GM21825 (cell line): ENCODE data around the gene SLC2A4RG.
"Not testable (repeated sequence)": the region's sequence is repeated elsewhere in the genome, so short reads cannot be mapped to it uniquely, and the experiment has no call there.

Experiments used
- ATAC-seq: cut with Tn5 transposase; IDR thresholded peaks from one replicate; pipeline ENCODE4 v1.9.1; 2021; ENCODE audit warnings: mild to moderate bottlenecking, moderate library complexity; ENCODE audit not compliant: unreplicated experiment

Gene SLC2A4RG

DNA sequence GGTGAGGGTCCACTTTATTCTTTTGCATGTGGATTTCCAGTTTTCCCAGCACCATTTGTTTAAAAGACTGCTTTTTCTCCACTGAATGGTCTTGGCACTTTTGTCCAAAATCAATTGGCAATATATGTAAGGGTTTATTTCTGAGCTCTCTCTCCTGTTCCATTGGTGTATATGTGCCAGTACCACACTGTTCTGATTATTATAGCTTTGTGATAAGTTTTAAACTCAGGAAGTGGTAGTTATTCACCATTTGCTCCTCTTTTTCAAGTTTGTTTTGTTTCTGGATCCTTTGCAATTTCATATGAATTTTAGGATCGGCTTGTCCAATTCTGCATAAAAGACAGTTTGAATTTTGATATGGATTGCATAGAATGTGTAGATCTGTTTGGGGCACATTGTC lies 27.4 kb upstream of the SLC2A4RG start:
- no peak for ATAC-seq

DNA sequence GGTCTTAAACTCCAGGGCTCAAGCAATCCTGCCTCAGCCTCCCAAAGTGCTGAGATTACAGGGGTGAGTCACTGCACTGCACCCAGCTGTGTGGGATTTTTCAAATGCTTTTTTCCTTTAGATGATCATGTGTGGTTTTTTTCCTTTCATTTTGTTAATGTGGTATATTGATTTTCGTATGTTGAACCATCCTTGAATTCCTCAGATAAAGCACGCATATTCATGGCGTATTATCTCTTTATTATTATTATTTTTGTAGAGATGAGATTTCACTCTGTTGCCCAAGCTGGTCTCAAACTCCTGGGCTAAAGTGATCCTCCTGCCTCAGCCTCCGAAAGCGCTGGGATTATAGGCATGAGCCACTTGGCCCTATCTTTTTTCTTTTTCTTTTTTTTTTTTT lies 24.7 kb upstream of the SLC2A4RG start:
- ATAC-seq: no peak

DNA sequence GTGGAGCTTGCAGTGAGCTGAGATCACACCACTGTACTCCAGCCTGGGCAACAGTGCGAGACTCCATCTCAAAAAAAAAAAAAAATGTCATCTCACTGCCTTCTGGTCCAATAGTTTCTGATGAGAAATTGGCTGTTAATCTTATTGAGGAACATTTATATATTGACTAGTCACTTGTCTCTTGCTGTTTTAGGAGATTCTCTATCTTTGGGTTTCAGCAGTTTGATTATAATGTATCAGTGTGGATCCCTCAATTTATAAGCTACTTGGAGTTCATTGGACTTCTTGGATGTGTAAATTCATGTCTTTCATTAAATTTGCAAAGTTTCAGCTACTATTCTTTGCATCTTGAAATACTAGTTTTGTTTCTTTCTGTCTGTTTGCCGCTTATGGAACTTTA lies 20.6 kb upstream of the SLC2A4RG start:
- no peak for ATAC-seq

DNA sequence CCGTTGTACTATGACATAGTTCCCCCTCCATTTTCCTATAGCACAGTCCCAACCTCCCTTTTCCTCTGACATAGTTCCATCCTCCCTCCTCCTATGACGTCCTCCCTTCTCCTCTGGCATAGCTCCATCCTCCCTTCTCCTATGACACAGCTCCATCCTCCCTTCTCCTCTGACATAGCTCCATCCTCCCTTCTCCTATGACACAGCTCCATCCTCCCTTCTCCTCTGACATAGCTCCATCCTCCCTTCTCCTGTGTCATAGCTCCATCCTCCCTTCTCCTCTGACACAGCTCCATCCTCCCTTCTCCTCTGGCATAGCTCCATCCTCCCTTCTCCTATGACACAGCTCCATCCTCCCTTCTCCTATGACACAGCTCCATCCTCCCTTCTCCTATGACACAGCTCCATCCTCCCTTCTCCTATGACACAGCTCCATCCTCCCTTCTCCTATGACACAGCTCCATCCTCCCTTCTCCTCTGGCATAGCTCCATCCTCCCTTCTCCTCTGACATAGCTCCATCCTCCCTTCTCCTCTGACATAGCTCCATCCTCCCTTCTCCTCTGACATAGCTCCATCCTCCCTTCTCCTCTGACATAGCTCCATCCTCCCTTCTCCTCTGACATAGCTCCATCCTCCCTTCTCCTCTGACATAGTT lies 16.5 kb upstream of the SLC2A4RG start:
- not testable (repeated sequence) for ATAC-seq

DNA sequence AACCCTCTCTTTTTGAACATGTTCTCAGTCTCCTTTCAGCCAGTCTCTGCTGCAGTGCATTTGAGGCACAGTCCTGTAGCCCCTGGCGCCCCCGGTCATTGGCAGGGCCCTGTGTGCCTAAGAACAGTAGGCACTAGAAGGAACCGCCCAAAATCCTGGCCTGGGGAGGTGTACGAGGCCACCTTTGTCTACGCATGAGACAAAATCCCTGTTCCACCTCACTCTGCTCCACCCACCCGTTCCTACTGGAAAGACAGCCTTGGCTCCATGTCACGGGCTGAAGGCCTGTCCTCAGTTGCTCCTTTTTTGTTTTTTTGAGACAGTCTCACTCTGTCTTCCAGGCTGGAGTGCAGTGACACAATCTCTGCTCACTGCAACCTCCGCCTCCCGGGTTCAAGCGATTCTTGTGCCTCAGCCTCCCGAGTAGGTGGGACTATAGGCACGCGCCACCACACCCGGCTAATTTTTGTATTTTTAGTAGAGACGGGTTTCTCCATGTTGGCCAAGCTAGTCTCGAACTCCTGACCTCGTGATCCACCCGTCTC lies 9.3 kb upstream of the SLC2A4RG start:
- ATAC-seq: not testable (repeated sequence)

DNA sequence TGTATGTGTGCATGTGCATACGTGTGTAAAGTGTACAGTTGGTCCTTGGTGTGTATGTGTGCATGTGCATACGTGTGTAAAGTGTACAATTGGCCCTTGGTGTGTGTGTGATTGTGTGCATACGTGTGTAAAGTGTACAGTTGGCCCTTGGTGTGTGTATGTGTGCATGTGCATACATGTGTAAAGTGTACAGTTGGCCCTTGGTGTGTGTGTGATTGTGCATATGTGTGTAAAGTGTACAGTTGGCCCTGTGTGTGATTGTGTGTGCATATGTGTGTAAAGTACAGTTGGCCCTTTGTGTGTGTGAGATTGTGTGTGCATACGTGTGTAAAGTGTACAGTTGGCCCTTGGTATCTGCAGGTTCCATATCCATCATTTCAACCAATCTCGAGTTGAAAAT lies 8.2 kb upstream of the SLC2A4RG start:
- ATAC-seq: no peak

DNA sequence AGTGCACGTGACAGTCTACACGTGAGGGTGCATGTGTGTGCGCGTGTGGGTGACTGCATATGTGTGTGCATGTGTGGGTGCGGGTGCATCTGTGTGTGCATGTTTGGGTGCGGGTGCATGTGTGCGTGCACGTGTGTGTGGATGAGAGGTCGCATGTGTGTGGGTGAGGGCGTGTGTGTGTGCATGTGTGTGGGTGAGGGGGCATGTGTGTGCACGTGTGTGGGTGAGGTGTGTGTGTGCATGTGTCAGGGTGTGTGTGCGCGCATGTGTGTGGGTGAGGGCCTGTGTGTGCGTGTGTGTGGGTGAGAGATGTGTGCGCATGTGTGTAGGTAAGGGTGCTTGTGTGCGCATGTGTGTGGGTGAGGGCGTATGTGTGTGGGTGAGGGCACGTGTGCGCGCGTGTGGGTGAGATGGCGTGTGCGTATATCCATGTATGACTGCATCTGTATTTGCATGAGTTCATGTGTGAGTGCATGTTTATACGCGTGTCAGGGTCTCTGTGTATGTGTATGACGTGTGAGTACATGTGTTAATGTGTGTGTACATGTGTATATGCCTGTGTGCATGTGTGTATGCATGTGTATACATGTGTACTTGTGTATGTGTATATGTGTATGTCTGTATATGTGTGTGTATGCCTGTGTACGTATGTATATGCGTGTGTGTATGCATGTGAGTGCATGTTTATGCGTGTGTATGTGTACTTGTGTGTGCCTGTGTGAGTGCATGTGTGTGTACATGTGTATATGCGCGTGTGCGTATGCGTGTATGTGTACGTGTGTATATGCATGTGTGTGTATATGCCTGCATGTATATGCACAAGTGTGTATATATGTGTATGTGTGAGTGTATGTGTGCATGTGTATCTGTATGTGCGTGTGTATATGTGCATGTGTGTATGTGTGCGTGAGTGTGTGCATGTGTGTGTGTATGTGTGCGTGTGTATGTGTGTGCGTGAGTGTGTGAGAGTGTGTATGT lies 7.2 kb upstream of the SLC2A4RG start:
- no peak for ATAC-seq

DNA sequence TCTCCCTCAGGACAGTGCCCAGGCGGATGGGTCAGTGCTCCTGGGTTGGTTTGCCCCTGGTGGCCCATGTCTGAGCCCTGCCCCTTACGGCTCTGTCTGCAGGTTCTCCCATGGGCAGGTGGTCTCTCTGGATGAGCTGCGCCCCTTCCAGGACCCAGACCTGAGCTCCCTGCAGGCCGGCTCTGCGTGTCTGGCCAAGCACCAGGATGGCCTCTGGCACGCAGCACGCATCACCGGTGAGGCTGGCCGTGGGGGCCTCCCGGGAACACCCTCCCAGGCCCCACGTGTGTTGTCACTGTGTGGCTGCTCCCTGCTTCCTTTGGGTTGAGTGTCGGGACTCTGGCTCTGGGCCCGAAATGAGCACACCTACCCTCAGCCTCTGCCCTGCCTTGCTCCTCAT lies 6.5 kb upstream of the SLC2A4RG start:
- no peak for ATAC-seq

DNA sequence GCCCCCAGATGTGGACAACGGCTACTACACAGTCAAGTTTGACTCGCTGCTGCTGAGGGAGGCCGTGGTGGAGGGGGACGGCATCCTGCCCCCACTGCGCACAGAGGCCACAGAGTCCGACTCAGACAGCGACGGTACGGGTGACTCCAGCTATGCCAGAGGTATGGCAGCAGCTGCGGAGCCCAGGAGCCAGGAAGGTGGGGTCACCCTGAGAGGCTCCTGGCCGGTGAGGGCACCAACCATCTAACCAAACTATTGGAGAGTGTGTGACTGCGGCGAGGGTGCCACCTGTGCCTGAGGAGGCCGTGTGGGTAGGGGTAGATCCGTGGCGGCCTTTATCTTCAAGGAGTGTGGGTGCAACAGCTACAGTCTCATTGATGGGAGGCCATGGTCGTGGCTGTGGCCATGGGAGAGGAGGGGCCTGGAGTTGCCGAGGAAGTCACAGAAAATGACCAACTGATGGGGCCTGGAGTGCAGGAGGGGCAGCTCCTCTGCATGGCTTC lies 5.9 kb upstream of the SLC2A4RG start:
- no peak for ATAC-seq

DNA sequence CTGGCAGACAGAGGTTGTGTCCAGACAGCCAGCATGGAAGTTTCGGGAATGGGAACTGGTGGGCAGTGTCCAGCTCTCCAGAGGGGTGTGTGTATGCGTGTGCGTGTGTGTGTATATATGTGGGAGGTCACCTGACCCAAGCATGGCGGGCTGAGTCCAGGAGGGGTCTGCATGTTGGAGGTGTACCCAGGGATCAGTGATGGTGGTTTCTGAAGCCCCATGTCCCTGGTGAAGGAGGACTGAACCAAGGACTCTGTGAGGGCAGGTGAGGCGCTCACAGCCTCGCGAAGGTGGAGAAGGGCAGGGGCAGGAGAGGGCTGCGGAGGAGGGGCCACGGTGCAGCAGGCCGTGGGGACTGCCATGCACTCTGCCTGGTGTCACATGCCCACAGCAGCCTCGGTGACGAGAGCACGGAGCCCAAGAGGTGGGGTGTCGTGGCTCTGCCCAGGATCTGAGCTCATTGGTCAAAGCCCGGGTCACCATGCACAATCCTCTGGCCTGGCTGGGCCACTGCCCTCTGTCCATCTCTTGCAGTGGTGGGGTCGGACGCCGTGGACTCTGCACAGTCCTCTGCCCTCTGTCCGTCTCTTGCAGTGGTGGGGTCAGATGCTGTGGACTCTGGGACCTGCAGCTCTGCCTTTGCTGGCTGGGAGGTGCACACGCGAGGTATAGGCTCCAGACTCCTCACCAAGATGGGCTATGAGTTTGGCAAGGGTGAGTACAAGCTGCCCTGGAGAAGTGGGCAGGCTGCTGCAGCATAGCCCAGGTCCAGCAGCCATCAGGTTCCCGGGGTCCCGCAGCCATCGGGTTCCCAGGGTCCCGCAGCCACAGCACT lies 5.2 kb upstream of the SLC2A4RG start:
- no peak for ATAC-seq

DNA sequence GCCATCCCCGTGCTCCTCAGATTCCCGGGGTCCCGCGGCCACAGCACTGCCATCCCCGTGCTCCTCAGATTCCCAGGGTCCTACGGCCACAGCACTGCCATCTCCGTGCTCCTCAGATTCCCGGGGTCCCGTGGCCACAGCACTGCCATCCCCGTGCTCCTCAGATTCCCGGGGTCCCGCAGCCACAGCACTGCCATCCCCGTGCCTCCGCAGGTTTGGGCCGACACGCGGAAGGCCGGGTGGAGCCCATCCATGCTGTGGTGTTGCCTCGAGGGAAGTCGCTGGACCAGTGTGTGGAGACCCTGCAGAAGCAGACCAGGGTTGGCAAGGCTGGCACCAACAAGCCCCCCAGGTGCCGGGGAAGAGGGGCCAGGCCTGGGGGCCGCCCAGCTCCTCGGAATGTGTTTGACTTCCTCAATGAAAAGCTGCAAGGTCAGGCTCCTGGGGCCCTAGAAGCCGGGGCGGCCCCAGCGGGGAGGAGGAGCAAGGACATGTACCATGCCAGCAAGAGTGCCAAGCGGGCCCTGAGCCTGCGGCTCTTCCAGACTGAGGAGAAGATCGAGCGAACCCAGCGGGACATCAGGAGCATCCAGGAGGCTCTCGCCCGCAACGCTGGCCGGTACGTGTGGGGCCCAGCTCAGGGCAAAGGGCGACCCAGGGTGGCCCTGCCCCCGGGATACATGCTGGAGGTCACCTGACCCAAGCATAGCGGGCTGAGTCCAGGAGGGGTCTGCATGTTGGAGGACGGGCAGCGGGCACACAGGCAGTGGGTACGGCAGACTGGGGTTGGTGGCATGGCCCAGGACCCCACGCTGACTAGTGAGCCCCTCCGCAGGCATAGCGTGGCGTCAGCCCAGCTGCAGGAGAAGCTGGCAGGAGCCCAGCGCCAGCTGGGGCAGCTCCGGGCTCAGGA lies 4.4 kb upstream of the SLC2A4RG start:
- no peak for ATAC-seq

DNA sequence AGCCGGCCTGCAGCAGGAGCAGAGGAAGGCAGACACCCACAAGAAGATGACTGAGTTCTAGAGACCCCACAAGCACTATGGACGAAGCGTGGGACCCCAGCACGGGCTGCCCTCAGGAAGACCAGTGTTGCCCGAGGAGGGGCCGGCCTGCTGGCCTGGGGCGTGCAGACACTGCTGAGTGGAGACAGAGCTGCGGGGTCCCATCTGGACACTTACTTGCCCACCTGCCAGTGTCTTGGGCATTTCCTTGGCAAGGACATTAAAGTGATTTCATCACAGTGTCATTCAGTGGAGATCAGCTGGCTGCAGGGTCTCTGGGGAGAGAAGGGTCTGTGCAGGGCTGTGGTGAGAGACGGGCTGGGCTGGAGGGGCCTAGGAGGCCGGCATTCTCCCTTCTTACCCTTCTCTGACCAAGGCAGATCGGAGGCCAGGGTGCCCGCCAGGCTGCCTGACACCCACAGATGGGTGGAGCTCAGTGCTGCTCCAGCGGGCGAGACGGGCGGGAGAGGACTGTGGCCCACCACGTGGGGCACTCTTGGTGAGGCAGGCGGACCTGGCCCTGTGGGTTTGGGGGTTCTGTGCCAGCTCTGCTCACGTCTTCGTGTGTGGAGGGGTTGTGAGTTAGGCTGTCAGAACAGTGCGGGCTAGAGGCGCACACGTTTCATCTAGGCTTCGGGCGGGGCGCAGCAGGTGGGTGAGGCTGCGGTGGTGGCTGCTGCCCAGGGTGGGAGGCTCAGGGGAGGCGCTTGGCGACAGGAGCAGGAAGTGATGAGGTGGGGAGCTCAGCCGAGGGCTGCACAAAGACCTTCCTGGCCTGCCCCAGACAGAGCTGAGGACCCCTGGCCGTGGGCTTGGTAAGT lies 3.5 kb upstream of the SLC2A4RG start, which contains the start of gene LIME1:
Gene LIME1, plus strand, starts transcription at position 806 of the 860 bp plus-strand sequence. CDS start 886 bp downstream, outside the sequence.
- ATAC-seq: no peak

DNA sequence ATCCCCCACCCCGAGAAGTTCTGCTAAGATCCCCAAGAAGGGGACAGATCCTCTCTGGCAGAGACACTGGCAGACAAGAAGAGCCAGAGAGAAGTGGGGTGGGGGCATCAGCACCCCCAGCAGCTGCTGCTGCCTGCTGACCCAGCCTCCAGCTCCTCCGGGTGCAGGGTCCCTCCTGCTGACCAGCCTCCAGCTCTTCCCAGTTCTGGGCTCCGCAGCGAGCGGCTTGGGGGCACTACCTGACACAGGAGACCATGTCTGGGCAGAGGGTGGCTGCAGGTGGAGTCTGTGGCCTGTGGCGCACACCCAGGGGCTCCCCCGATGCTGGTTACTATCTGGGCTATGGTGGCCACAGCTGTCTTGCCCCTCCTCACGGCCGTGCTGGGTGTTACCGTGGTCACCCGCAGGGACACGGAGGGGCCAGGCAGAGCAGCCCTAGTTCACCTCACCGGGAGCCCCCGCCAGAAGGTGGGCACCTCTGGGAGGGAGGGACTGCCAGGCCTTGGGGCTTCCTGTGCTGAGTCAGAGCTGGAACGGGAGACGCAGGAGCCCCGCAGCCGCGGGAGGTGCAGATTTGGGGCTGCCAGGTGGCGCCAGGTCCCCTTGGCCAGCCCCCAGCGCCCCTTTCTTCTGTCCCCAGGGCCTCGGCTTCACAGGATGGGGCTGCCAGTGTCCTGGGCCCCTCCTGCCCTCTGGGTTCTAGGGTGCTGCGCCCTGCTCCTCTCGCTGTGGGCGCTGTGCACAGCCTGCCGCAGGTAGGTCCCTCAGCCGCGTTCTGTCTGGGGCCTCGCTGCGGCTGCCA lies 2.5 kb upstream of the SLC2A4RG start:
- ATAC-seq: no peak

DNA sequence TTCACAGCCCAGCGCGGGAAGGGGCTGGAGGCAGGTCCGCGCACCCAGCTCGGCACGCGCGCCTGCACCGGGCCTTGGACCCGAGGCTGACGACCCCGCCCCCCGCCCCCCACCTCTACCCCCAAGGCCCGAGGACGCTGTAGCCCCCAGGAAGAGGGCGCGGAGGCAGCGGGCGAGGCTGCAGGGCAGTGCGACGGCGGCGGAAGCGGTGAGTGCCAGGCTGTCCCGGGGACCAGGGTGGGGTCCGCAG lies 2.0 kb upstream of the SLC2A4RG start:
- no peak for ATAC-seq

DNA sequence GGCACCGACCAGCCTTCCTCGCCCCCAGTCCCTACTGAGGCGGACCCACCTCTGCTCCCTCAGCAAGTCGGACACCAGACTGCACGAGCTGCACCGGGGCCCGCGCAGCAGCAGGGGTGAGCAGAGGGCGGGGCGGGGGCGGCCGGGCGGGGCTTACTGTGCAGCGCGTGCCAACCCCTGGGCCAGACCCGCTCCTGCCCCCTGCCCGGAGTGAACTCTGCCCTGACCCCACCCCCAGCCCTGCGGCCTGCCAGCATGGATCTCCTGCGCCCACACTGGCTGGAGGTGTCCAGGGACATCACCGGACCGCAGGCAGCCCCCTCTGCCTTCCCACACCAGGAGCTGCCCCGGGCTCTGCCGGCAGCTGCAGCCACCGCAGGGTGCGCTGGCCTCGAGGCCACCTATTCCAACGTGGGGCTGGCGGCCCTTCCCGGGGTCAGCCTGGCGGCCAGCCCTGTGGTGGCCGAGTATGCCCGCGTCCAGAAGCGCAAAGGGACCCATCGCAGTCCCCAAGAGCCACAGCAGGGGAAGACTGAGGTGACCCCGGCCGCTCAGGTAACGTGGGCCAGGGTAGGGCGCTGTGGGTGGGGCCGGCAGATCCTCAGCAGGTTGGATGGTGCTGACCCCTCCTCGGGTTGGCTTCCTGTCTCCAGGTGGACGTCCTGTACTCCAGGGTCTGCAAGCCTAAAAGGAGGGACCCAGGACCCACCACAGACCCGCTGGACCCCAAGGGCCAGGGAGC lies 1.5 kb upstream of the SLC2A4RG start:
- no peak for ATAC-seq

DNA sequence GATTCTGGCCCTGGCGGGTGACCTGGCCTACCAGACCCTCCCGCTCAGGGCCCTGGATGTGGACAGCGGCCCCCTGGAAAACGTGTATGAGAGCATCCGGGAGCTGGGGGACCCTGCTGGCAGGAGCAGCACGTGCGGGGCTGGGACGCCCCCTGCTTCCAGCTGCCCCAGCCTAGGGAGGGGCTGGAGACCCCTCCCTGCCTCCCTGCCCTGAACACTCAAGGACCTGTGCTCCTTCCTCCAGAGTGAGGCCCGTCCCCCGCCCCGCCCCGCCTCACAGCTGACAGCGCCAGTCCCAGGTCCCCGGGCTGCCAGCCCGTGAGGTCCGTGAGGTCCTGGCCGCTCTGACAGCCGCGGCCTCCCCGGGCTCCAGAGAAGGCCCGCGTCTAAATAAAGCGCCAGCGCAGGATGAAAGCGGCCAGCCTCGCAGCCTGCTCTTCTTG lies 868 bp upstream of the SLC2A4RG start:
- ATAC-seq: no peak

DNA sequence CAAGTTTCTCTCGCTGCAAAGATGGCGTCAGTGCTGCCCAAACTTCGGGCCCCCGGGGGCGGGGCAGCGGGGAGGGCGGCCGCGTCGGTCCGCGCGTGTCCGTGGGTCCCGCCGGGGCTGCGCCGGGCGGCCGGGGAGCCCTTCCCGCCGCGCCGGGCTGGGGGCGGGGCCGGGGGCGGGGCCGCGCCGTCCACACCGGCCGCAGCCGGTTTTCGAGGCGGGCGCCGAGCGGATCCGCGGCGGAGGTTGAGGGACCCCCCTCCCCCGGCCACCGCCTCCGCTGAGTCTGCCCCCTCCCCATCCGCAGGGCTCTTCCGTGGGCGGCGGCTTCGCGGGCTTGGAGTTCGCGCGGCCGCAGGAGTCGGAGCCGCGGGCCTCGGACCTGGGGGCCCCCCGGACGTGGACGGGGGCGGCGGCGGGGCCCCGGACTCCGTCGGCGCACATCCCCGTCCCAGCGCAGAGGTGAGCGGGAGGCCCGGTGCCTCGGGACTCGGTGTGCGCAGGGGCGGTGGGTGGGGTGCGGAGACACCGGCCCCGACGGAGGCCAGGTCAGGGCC lies 572 bp downstream of the SLC2A4RG start:
- ATAC-seq: no peak
